ENCODE measurements around the gene CAPNS1.

DNA sequence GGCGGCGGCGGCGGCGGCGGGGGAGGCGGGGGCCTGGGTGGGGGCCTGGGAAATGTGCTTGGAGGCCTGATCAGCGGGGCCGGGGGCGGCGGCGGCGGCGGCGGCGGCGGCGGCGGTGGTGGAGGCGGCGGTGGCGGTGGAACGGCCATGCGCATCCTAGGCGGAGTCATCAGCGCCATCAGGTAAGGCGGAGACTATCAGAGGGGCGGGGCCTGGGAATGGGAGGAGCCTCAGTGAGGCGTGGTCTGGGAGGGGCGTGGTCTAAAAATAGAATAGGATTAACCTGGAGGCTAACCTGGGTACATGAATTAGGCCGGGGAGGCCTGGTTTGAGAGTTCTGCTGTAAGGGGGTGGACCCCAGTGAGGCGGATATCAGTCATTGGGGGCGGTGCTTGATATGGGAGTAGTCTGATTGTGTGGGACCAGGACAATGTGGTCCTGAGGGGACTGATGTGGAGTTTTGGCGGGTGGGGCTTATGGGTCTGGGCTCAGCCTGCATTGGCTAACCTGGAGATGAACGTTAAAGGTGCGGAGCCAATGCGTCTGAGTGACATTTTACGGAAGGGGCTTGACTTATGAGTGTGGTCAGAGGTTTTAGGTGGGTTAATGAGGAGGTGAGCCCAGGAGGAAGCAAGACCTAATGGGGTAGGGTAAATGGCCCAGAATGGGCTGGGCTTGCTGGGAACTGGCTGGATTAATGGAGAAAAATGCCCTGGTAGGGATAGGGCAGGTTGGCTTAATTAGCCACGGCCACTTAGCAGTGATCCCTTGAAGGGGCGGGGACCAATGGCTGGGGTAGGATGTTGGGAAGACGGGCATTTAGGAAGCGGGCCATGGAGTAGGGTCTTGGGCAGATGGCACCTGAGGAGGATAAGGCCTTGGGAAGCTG lies 1.4 kb downstream of the CAPNS1 start:
- no peak for TF ChIP-seq RARB (CRISPR knock-in tag; IDR thresholded peaks at IDR 0.05)
- TF ChIP-seq PATZ1 (CRISPR knock-in tag; IDR thresholded peaks at IDR 0.05; ENCODE audit: borderline replicate concordance) = no peak
- TF ChIP-seq CSDC2 (CRISPR knock-in tag; IDR thresholded peaks at IDR 0.05) = no peak
- no peak for TF ChIP-seq ZNF565 (CRISPR knock-in tag; conservative IDR thresholded peaks at IDR 0.05; ENCODE audit: low read depth)
- no peak for TF ChIP-seq ZFP3 (CRISPR knock-in tag; IDR thresholded peaks at IDR 0.05)
- TF ChIP-seq, protein P1, sequence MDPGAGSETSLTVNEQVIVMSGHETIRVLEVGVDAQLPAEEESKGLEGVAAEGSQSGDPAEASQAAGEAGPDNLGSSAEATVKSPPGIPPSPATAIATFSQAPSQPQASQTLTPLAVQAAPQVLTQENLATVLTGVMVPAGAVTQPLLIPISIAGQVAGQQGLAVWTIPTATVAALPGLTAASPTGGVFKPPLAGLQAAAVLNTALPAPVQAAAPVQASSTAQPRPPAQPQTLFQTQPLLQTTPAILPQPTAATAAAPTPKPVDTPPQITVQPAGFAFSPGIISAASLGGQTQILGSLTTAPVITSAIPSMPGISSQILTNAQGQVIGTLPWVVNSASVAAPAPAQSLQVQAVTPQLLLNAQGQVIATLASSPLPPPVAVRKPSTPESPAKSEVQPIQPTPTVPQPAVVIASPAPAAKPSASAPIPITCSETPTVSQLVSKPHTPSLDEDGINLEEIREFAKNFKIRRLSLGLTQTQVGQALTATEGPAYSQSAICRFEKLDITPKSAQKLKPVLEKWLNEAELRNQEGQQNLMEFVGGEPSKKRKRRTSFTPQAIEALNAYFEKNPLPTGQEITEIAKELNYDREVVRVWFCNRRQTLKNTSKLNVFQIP (CRISPR knock-in tag; IDR thresholded peaks at IDR 0.05; ENCODE audit: borderline replicate concordance, low read depth) = no peak
- no peak for TF ChIP-seq ARNTL (CRISPR knock-in tag; IDR thresholded peaks at IDR 0.05; ENCODE audit: borderline replicate concordance, low read depth)
- TF ChIP-seq, protein P2, sequence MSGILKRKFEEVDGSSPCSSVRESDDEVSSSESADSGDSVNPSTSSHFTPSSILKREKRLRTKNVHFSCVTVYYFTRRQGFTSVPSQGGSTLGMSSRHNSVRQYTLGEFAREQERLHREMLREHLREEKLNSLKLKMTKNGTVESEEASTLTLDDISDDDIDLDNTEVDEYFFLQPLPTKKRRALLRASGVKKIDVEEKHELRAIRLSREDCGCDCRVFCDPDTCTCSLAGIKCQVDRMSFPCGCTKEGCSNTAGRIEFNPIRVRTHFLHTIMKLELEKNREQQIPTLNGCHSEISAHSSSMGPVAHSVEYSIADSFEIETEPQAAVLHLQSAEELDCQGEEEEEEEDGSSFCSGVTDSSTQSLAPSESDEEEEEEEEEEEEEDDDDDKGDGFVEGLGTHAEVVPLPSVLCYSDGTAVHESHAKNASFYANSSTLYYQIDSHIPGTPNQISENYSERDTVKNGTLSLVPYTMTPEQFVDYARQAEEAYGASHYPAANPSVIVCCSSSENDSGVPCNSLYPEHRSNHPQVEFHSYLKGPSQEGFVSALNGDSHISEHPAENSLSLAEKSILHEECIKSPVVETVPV (CRISPR knock-in tag; IDR thresholded peaks at IDR 0.05) = no peak
- no peak for TF ChIP-seq ZFP30 (CRISPR knock-in tag; IDR thresholded peaks at IDR 0.05)
- TF ChIP-seq PPARA (CRISPR knock-in tag; IDR thresholded peaks at IDR 0.05; ENCODE audit: borderline replicate concordance) = no peak
- no peak for TF ChIP-seq ZNF8 (CRISPR knock-in tag; IDR thresholded peaks at IDR 0.05)
- no peak for TF ChIP-seq ESRRG (CRISPR knock-in tag; IDR thresholded peaks at IDR 0.05)

Data from SK-N-SH treated with all-trans-retinoic acid at 6 μM for 48 hours (cell line).